CD4-positive, alpha-beta T cell treated with Interleukin-15 for 4 hours (primary cell): Measurements from ENCODE around the gene ZNF724.

ENCODE experiments used
- DNase-seq: peaks from one replicate; pipeline ENCODE4 v3.0.0-alpha.2; 2020; ENCODE audit warnings: low spot score

Gene ZNF724

GRCh38 chr19:23241419-23241818 lies 8.8 kb downstream of the ZNF724 start:
- DNase-seq: no peak

GRCh38 chr19:23222998-23223652 lies 27.1 kb downstream of the ZNF724 start:
- no peak for DNase-seq

GRCh38 chr19:23203841-23204344 lies 46.3 kb downstream of the ZNF724 start:
- no peak for DNase-seq

GRCh38 chr19:23190341-23190740 lies 59.9 kb downstream of the ZNF724 start:
- no peak for DNase-seq

GRCh38 chr19:23183251-23183650 lies 66.9 kb downstream of the ZNF724 start:
- DNase-seq: no peak
